Stimulated activated CD4-positive, alpha-beta T cell treated with anti-CD3 and anti-CD28 coated beads, TNF-alpha, amount 100 ng/mL, for 24 hours (primary cell): ENCODE results near the gene ACO2.
A peak's percentile ranks its signal among the peaks of the same experiment; 100 is the strongest.
"Not testable (repeated sequence)": the region's sequence is repeated elsewhere in the genome, so short reads cannot be mapped to it uniquely, and the experiment has no call there.

ENCODE experiments used
- DNase-seq, 3 experiments: peaks; one replicate each; pipeline ENCODE4 v3.0.0-alpha.2; 2020; ENCODE audit warnings: low read depth in 3 of 3

ACO2 gene

DNA sequence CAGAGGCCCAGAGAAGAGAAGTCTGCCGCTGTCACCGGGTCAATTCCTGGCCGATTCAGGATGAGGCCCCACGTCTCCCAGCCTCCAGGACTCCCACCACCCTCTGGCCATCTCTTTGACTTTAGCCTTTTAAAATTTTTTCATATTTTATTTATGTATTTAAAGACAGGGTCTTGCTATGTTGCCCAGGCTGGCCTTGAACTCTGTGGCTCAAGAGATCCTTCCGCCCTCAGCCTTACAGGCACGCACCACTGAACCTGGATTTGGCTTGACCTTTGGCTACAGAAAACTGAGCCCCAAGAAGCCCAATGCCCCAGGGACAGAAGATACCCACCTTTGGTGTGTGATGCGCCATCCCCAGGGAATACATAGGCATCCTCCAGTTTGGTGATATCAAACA lies 71.4 kb downstream of the ACO2 start:
- DNase-seq: no peak

DNA sequence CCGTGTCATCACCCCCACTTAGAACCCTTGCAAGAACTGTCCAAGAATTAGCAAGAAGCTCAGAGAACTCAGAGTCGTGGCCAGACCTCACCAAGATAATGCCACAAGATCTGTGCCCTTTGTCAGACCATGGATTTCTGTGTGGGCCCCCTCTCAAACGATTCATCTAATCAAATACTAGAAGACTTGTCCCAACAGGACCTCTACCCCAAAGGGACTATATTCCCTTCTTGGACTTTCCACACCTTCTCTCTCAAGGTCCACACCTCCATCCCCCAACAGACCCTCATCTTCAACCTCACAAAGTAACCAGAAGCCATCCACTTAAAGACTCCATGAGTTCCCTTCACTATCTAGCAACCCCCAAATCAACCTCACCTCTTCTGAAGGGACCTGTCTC lies 72.6 kb downstream of the ACO2 start:
- no peak for DNase-seq

DNA sequence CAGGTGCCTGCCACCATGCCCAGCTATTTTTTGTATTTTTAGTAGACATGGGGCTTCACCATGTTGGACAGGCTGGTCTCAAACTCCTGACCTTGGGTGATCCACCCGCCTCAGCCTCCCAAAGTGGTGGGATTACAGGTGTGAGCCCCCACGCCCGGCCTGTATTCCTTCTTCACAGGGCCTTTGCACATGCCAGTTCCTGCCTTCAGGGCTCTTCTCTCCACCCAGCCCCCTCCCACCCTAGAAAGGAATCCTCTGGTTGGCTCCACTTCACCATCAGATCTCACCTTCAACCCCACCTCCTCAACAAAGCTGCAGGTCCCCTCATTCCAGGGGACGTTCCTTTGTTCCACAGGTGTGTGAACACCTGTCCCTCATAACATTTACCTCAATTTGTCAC lies 73.3 kb downstream of the ACO2 start:
- no peak for DNase-seq

DNA sequence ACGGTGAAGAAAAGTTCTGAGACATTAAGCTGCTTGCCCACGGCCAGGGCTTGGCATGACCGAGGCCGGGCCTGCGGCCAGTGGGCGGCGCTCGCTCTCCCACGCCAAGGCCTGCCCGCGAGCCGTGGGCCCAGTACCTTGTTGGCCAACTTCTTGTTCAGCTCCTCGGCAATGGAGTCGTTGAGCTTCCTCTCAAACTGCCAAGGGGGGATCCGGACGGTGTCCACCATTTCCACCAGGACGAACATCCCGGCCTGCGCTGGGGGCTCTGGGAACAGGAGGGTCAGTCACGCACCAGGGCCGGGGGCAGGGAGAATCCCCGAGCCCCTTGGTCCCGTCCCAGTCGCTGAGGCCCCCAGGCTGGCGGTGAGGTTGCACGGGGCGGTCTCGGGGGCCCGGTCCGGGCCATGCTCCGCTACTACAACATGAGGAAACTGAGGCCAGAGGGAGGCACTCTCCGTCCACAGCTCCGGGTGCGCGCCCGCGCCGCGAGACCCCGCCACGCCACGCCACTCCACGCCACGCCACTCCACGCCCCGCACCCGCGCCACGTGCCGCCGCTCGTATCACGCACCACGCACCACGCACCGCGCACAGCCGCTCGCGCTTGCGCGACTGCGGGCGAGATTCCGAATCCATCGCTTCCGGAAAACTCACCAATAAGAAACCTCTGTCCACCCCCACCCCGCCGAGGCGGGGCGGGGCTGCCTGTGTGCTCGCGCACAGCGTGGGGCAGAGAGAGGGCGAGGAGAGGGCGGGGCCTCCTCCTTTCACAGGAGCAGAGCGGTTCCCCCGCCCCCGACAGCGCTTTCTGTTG lies 75.1 kb downstream of the ACO2 start, which contains the start of gene POLR3H:
Gene POLR3H (minus strand): TSS at position 617 of the 817 bp plus-strand sequence. CDS start 369 bp downstream, at position 248.
- DNase-seq: peak; percentile 93 to 98 (median 97)

DNA sequence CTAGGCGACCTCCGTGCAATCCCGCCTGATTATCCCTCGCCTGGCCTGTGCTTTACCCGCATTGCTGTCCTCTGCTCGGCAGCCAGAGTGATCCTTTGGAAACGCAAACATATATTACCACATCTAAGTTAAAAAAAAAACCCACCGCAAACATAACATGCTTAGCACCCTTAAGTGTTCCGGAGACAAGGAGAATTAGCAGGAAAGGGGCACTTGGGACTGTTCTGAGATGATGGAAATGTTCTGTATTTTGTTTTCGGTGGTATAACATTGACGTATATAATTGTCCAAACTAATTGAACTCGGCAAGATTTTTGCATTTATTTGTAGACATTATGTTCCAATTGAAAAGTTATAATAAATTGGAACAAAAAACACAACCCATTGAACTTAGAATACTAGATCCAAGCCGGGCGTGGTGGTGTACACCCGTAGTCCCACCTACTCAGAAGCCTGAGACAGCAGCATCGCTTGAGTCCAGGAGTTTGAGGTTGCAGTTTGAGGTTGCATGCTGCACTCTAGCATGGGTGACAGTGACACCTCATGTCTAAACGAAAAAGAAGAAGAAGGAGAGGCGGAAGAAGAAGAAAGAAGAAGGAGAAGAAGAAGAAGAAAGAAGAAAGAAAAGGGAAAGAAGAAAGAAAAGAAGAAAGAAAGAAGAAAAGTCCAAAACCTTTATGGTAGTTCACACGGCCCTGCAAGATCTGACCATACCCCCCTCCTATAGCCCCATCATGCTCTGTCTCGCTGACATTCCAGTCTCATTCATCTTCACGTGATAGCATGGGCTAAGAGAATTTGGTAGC lies 76.0 kb downstream of the ACO2 start:
- DNase-seq: no peak

DNA sequence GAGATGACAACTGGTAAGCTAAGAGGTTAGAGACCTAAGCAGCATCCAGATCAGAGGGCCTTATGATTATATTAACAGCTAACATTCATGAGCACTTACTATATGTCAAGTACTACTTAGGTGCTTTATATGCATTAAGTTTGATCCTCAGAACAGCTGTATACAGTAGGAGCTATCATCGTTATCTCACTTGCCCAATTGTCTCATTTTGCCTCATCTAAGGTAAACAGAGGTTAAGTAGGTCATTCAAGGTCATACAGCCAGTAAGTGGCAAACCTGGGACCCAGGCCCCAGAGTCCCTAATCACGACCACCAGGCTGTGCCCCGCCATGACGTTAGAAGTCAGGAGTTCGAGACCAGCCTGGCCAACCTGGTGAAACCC lies 79.9 kb downstream of the ACO2 start:
- DNase-seq: no peak

DNA sequence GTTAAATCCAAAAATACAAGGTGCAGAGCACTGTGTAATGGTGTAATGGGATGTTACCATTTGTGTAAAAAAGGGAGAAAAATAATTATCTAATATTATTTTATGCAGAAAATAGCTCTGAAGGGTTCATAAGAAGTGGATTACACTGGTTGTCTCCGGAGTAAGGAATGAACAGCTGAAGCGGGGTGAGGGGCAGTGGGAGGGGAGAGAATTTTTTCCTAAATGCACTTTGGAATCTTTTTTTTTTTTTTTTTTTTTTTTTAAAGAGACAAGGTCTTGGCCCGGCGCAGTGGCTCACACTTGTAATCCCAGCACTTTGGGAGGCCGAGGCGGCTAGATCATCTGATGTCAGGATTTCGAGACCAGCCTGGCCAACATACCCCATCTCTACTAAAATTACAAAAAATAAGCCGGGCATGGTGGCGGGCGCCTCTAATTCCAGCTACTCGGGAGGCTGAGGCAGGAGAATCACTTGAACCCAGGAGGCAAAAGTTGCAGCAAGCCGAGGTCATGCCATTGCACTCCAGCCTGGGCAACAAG lies 82.1 kb downstream of the ACO2 start:
- no peak for DNase-seq

DNA sequence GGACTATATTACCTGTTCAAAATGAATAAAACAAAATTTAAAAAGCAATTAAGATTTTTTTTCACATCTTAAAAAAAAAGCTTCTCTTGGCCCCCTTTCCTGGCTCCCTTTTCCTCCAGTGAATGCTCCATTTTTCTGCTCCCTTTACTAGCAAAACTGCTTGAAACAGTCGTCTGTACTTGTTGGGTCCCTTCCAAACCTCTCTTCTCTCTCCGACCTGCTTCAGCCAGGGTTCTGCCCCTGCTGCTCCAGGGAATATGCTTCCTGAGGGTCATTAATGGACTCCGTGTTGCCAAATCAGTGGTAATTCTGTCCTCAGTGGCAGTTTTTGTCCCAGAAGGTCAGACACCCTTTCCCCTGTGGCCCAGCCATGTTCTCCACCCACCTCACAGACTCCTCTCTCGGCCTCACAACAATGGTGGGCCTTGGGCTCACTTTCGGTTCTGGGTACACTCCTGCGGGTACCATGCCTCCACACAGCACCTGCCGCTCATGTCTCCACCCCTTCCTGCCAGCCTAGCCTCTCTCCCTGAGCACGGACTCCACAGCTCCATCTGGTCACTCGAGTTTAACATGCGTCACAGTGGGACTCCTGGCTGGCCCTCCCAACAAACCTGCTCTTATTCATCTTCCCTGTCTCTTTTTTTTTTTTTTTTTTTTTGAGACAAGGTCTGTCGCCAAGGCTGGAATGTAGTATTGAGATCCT lies 83.1 kb downstream of the ACO2 start:
- no peak for DNase-seq

DNA sequence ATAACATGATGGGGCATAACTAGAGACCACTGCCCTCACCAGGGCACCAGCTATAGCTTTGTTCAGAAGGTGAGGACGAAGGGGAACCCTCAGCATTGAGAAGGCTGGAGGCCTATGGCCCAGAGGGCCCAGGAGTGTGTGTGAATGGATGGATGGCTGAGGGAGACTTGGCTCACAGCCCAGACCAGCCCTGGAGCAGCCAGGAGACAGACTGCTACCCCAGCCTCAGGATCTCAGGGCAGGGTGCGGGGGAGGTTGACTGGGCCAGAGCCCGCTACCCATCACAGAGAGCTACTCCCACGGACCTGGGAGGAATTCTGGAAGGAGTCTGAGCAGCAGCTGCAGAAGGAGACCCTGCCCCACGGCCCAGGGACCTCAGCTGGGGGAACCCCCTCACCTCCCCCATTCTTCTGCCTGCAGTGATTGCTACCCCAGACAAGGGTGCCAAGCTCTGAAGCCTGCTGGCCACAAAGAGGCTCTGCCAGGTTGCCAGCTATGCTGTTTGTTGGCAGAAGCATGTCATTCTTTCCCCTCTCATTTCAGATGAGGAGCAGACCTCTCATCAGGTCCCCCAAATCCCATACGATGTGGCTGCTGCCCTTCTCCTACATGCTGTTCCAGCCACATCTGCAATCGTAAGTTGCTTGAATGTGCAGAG lies 86.5 kb downstream of the ACO2 start:
- no peak for DNase-seq

DNA sequence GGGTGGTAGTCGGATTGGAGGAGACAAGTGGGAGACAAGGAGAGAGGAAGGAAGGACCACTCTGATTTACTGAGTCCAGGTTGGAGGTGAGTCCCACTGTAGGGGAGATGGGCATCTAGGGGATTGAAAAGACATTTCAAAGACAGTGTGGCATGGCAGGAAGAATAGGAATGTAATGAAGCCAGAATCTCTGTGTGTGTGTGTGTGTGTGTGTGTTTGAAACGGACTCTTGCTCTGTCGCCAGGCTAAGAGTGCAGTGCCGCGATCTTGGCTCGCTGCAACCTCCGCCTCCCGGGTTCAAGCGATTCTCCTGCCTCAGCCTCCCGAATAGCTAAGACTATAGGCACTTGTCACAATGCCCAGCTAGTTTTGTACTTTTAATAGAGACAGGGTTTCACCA lies 87.6 kb downstream of the ACO2 start:
- DNase-seq: no peak

DNA sequence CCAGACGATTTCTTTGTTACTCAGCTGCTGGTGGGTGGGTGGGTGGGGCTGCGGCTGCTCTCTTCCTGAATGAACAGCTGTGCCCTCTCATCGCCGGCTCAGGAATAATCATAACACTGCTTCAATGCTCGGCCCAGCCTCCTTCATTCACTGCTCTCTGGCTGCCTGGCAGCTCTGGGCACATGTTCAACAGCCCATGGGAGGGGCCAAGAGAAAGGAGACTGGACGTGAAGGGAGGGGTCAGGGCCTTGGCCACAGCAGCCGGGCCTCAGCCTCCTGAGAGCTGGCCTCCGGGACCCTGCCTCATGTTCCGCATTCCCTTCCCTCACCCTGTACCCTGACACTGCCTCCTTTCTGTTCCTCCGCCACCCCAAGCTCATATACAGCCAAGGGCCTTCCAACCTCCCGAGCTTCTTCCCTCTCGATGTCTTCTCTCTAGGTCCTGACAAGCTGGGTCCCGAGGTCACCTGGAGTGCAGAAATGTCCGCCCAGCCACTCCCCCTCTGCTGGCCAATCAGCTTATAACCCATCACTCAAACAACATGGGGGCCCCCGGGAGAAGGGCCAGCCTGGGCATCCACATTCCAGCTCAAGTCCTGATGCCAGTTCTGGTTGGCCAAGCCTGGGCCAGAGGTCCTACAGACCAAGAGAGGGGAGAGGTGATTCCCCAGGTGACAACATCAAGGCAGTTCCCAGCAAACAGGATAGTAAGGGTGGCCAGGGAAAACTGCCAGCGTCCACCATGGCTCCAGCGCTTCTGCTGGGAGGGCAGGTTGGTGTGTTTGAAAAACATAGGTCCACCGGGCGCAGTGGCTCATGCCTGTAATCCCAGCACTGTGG lies 88.7 kb downstream of the ACO2 start:
- DNase-seq: peak in 1 of 3 experiments; percentile 19

DNA sequence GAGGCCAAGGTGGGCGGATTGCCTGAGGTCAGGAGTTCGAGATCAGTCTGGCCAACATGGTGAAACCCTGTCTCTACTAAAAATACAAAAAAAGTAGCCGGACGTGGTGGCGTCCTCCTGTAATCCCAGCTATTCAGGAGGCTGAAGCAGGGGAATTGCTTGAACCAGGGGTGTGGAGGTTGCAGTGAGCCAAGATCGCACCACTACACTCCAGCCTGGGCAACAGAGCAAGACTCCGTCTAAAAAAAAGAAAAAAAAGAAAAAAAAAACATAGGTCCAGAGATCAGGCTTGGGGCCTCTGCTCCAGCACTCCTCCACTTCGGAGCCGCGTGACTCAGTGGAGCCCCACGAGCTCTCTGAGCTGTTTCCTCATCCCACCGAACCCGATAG lies 89.3 kb downstream of the ACO2 start:
- not testable (repeated sequence) for DNase-seq

DNA sequence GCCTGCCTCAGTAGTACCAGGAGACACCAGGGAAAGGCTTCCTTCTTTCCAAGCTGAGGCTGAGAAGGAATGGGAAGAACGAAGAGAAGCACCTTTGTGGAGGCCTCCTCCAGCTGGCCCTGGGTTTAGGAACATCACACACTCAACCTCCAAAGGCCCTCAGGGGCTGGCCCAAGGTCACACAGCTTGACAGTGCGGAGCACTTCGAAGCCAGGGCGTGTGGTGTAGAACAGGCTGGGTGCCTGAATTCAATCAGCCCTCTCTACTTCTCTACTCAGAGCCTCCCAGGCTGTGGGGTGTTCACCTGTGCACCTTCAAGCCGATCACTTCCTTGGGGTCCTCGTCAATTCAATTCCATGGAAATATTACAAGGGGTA lies 91.2 kb downstream of the ACO2 start:
- no peak for DNase-seq

DNA sequence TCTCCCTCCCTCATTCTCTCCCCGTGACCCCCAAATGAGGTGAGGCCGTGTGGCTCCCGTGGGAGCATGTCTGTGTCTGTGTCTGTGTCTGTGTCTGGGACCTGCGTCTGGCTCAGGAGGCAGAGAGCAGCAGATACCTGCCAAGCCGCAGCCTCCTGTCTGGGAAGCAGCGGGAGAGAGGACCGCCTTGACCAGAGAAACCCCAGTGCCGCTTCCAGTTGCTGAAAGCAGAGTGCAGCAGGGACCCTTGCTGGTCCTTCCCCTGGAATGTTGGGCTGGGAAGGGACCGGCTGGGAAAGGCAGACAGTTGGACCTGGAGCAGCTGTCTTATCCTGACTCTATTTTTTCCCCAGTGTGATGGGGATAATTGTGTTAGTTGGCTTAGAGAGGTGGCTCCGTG lies 92.4 kb downstream of the ACO2 start:
- DNase-seq: no peak

DNA sequence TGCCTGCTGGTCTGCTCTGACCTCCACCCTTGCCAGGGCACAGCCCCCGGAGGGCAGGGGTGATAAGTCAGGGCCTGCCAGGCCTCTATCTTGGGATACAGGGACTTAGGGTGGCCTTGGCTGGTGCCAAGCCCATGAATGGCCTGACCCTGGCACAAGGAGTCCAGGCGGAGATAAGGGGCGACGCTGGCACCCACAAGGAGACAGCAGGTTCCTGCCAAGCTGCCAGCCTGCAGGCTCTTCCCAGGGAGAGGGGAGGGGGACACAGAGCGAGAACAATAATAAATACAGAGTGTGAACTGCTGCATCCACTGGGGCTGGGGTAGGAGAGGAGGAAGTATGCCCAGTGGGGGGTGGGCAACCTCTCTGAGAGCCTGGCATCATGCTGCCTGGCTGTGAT lies 92.9 kb downstream of the ACO2 start:
- no peak for DNase-seq

DNA sequence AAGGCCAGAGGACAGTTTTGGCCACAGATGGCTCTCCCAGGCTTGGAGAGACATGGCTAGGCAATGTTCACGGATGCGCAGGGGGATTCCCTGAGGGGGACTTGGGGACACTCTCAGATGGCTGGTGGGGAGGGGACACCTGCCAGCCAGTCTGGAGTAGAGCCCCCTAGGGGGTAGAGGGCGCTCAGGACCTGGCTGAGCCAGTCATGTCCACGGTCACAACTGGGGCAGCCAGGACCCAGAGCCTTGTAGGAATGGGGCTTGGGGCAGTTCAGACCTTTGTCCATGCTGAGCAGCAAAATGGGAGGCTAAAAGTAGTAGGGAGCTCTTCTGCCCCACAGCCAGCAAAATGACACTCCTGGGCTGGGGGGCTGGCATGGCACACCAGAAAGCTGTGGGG lies 93.5 kb downstream of the ACO2 start:
- no peak for DNase-seq

DNA sequence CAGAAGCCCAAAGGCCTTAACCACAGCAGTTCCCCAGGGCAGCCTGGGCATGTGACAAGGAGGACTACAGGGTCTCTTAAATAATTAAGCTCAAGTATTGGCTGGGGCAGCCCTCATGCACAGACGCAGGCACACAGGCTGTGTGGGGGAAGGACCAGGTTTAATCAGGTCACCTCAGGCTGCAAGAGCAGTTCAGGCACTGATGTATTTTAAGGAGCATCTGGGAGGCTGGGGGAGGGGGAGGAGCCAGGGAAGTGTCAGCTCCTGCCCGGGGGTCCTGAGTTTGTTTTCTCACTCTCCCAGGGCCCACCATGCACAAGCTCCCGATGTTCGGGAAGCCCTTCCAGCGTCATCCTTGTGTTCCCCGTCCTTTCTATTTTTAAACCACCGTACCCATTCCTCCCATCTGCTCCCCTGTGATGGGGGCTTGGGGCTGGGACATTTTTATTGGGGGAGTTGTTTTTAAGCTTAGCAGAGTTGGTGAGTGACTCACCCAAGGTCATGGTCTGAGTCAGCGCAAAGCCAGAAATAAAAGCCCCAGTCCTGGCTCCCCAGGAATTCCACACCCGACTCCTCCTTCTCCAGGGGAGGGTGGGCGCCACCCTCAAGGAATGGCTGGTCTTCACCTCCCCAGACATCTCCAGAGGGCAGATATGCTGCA lies 94.3 kb downstream of the ACO2 start:
- DNase-seq: no peak

DNA sequence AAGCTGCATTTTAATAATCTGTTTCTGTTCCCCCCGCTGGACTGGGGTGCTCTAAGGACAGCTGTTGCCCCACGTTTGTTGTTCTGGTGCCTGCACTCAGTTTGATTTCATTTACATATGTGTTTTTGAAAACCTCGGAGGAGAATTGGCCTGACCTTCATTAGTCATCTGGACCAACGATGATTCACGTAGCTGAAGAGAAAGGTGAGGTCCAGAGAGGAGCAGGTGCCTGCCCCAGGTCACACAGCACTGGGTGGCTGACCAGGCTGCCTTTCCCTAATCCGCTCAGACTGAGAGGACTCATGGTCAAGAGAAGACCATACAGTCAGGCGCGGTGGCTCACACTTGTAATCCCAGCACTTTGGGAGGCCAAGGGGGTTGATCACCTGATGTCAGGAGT lies 95.6 kb downstream of the ACO2 start:
- no peak for DNase-seq

DNA sequence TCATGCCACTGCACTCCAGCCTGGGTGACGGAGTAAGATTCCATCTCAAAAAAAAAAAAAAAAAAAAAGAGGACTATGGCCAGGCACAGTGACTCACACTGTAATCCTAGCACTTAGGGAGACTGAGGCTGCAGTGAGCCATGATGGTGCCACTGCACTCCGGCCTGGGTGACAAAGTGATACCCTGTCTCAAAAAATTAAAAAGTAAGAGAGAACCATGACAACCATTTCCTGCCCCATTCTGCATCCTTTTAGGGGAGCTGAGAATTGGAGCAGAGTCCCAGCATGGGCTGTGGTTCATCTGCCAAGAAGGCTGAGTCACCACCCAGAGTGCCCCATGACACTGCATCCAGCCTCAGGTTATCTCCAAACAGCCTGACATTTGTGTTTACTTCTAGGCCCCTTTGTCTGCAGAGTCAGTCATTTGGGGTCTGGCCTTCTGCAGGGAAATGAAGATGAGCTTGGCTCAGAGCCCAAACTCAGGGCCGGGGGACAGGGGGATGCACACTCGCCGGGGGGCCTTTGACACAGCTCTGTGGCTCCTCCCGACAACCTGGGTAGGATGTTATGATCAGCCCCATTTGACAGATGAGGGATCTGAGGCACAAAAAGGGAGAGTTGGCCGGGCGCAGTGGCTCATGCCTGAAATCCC lies 96.6 kb downstream of the ACO2 start:
- DNase-seq: peak in 1 of 3 experiments; percentile 13

DNA sequence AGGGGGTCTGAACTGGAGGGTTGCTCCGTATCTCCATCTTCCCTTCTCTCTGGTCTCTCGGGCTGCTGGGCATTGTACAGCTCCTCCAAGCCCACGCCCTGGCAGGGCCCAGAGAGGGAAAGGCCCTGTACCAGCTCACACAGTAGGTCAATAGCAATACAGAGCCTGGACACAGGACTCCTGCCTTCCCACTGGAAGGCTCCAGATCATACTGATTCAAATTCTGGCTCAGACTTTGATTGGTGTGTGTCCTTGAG lies 98.5 kb downstream of the ACO2 start:
- no peak for DNase-seq
